ENCODE measurements around the gene NDFIP1.

NDFIP1 gene

DNA sequence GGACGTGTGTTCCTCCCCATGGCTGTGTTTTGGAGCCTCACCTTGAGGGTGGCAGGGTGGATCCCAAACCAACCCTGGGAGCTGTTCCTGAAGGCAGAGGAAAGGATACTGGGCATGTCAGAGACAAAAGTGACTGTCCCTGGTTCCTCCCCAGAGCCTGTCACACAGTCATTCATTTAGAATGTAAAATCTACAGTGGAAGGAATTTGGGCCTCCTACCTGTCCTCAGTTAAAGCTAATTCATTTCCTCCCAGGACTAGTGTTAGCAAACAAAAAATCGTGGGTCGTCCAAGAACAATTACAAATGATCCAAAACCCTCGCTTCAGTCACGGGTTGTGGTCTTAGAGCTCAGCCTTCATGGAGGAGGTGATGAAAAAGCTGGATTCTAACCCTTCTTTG lies 83.2 kb downstream of the NDFIP1 start:
- TF ChIP-seq, protein P1, sequence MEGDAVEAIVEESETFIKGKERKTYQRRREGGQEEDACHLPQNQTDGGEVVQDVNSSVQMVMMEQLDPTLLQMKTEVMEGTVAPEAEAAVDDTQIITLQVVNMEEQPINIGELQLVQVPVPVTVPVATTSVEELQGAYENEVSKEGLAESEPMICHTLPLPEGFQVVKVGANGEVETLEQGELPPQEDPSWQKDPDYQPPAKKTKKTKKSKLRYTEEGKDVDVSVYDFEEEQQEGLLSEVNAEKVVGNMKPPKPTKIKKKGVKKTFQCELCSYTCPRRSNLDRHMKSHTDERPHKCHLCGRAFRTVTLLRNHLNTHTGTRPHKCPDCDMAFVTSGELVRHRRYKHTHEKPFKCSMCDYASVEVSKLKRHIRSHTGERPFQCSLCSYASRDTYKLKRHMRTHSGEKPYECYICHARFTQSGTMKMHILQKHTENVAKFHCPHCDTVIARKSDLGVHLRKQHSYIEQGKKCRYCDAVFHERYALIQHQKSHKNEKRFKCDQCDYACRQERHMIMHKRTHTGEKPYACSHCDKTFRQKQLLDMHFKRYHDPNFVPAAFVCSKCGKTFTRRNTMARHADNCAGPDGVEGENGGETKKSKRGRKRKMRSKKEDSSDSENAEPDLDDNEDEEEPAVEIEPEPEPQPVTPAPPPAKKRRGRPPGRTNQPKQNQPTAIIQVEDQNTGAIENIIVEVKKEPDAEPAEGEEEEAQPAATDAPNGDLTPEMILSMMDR (IDR thresholded peaks at IDR 0.05; ENCODE audit: low read depth, low read length, missing control alignments): no peak
- no peak for DNase-seq (ENCODE audit: extremely low read depth, low read depth)
- no peak overlapping the region for H3K4me3 ChIP-seq (replicated peaks; ENCODE audit: low read depth, low read length)

DNA sequence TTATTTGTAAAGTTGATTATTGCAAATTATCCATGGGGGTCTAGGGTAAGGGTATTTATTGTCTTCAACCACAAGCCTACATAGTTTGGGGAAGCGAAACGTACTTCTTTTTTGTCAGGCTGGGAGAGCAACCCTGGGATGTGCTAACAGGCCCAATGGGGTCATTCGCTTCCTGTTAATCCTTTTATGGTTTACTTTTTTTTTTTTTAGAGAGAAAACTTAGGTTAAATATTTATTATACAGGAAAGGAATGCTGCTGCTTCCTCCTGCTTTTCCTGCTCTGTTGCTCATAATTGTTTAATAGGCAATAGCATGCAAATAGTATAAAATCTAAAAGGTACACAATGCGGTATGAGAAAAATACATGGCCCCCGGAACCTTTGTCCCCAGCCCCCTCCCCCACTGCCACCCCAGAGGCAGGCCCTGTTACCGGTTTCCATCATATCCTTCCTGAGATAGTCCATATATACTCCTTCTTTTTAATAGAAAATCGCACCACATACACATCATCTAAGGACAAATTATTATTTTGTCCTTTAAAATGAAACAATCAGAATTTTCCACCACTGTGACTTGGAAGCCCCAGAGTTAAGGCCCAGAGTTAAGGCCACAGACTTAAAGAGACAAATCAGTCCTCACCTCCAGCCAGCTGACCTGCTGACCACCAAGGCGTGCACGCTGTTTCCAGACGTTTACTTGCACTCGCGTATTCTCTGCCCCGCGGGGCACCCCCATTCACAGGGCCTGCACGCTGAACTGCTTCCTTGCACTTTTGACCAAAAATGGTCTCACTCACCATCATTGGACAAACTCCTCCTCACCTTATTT lies 83.9 kb downstream of the NDFIP1 start:
- DNase-seq (ENCODE audit: extremely low read depth, low read depth): no peak
- TF ChIP-seq, protein P1 (IDR thresholded peaks at IDR 0.05; ENCODE audit: low read depth, low read length, missing control alignments): no peak

DNA sequence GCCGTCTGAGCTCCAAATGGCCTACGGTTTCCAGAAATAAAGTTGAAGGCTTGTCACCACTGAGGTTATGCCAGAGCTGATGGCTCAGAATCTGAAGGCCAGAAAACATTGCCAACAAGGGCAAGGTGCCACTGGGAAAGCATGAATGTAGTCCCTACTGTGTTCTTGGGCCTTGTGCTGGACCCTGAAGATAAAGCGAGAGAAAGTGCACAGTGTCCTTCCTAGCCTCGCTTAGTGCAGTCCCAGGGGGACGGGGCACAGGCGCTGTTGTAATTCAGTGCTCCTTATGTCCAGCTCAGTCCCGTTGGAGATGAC lies 84.5 kb downstream of the NDFIP1 start:
- DNase-seq (ENCODE audit: extremely low read depth, low read depth): no peak
- no peak overlapping the region for H3K4me3 ChIP-seq (replicated peaks; ENCODE audit: low read depth, low read length)
- TF ChIP-seq, protein P1 (IDR thresholded peaks at IDR 0.05; ENCODE audit: low read depth, low read length, missing control alignments): no peak

More for the DNA sequence above, 83.9 kb downstream of the NDFIP1 start:
- H3K4me3 ChIP-seq (replicated peaks; ENCODE audit: low read depth, low read length): no peak overlapping the region

DNA sequence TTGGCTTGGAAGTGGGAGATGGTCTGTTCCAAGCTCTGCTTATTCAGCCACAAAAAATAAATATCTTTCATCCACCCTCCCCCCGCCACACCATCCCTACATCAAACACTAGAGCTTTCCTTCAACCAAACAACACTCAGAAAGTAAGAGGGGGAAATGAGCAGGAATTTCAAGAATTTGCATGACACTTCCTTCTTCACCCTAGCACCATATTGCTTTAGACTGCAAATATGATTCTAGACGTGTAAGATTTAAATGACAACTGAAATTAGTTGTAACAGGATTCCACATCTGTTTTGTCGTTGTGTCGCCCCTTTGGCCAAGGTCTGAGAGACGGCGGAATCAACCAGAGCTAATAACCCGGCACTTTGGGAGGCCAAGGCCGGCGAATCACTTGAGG lies 88.5 kb downstream of the NDFIP1 start:
- no peak overlapping the region for H3K4me3 ChIP-seq (replicated peaks; ENCODE audit: low read depth, low read length)
- TF ChIP-seq, protein P1 (IDR thresholded peaks at IDR 0.05; ENCODE audit: low read depth, low read length, missing control alignments): no peak
- DNase-seq (ENCODE audit: extremely low read depth, low read depth): no peak

DNA sequence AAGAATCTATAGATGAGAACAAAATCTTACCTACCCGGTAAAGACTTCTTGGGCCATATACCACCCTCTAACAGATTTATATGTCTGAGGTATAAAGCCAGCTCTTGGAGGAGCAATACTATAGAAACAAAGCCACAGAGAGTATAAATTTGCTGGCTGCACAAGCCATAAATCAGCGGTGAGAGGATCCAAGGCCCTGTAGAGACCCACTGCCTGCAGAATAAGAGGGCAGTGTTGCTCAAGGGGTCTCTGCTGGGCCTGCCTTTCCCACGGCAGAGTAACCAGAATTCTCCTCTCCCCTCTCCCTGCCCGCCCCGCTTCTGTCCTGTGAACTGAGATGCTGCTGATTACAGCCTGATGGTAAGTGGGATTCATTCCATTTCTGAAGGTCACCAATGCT lies 89.2 kb downstream of the NDFIP1 start:
- TF ChIP-seq, protein P1 (IDR thresholded peaks at IDR 0.05; ENCODE audit: low read depth, low read length, missing control alignments): no peak
- DNase-seq (ENCODE audit: extremely low read depth, low read depth): no peak
- no peak overlapping the region for H3K4me3 ChIP-seq (replicated peaks; ENCODE audit: low read depth, low read length)

DNA sequence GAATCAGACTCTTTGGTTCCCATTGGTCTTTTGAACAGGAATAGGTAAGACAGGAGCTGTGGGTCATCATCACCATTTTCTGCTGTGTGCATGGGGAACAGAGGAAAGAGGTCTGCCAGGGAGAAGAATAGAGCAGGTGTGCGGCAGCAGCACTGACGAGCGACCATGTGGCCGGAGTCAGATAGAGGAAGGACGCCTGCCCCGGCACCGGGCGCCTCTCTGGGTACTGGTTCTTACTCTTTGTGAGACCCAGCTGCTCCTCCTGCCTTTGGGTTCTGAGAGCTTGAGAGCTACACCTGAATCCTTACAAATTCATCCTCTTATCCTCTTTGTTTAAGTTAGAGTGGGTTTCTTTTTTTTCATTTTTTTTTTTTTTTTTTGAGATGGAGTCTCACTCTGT lies 90.8 kb downstream of the NDFIP1 start:
- TF ChIP-seq, protein P1 (IDR thresholded peaks at IDR 0.05; ENCODE audit: low read depth, low read length, missing control alignments): no peak
- no peak overlapping the region for H3K4me3 ChIP-seq (replicated peaks; ENCODE audit: low read depth, low read length)
- no peak for DNase-seq (ENCODE audit: extremely low read depth, low read depth)

DNA sequence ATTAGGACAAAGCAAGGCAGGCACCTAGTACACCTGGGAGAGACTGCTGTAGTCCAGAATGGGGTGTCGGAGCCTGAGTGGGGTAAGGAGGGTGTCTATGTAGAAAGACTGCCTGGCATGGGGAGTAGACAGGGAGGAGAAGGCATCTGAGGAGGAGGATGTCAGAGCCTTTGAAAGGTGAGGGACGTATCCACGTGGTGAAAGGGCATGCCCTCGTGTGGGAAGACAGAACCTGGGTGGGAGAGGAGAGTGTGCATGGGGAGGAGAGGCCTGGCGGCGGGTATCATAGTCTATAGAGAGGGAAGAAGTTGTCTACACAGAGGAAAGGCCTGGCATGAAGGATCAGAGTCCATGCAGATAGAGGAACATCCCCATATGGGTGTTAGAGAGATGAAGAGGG lies 91.8 kb downstream of the NDFIP1 start:
- H3K4me3 ChIP-seq (replicated peaks; ENCODE audit: low read depth, low read length): no peak overlapping the region
- TF ChIP-seq, protein P1 (IDR thresholded peaks at IDR 0.05; ENCODE audit: low read depth, low read length, missing control alignments): no peak
- no peak for DNase-seq (ENCODE audit: extremely low read depth, low read depth)
